Cardiac atrium fibroblast (primary cell): ENCODE data around the gene SSX2B. TPM values are rescaled to one million over a fixed set of nuclear protein-coding genes. Genes with fewer than 3 reads are reported as not detected.

Experiments used
- total RNA-seq: library from RNA; depleted of rRNA; stranded (reverse); fragments of >200 nt; gene quantifications from 2 replicates; pipeline ENCODE4 v1.2.3, GENCODE V29; 2015

Gene SSX2B
- not detected in 2 replicates for total RNA-seq

GRCh38 chrX:52750952-52751351, at the start of gene SSX2B:
SSX2B (plus strand) TSS chrX:52751252; CDS start chrX:52752681, 1,429 bp downstream.

GRCh38 chrX:52707078-52707477, 44.0 kb upstream of the SSX2B start, which contains the start of gene SSX2:
SSX2 (minus strand) TSS chrX:52707178; CDS start chrX:52705749, 1,429 bp downstream.

GRCh38 chrX:52797327-52797726, 46.3 kb downstream of the SSX2B start, which contains the start of gene SPANXN5:
SPANXN5 (minus strand) TSS chrX:52797427; CDS start chrX:52797348, 79 bp downstream.

Other genes starting within 250 kb of the SSX2B start
- gene XAGE1B, start 234.2 kb upstream of the SSX2B start, total RNA-seq = not detected in 2 replicates
- not detected in 2 replicates for gene SSX7, start 96.4 kb upstream of the SSX2B start, total RNA-seq
- gene SSX2, start 44.1 kb upstream of the SSX2B start, total RNA-seq = not detected in 2 replicates
- gene SPANXN5, start 46.2 kb downstream of the SSX2B start, total RNA-seq = not detected in 2 replicates
- not detected in 2 replicates for gene XAGE5, start 60.0 kb downstream of the SSX2B start, total RNA-seq
- gene XAGE3, start 116.8 kb downstream of the SSX2B start, total RNA-seq = not detected in 2 replicates
- gene FAM156B, start 146.1 kb downstream of the SSX2B start, total RNA-seq = 18.3 and 22.0 TPM in 2 replicates
- 11.5 and 14.3 TPM in 2 replicates for gene FAM156A, start 207.3 kb downstream of the SSX2B start, total RNA-seq